NCI-H510A (cell line): ENCODE data around the gene MYDGF.

Experiments used
- DNase-seq: peaks from one replicate; lab custom pipeline; 2025; lab: John Stamatoyannopoulos, UW

Gene MYDGF

GRCh38 chr19:4675346-4675745 is 5.2 kb upstream of the MYDGF start:
- DNase-seq: no peak

- no peak for DNase-seq
These were observed 3.6 kb upstream of the MYDGF start for GRCh38 chr19:4673726-4674125.

GRCh38 chr19:4673216-4673615 is 3.1 kb upstream of the MYDGF start:
- no peak for DNase-seq

- DNase-seq: no peak
These were observed 1.2 kb upstream of the MYDGF start for GRCh38 chr19:4671185-4671851.

- no peak for DNase-seq
These were observed 5.5 kb downstream of the MYDGF start for GRCh38 chr19:4664642-4665041.

- no peak for DNase-seq
These were observed 7.3 kb downstream of the MYDGF start for GRCh38 chr19:4662812-4663211.

GRCh38 chr19:4662020-4662695 is 8.0 kb downstream of the MYDGF start:
- DNase-seq: no peak

GRCh38 chr19:4660993-4661392 is 9.1 kb downstream of the MYDGF start:
- no peak for DNase-seq

- no peak for DNase-seq
These were observed 9.9 kb downstream of the MYDGF start for GRCh38 chr19:4660181-4660791.

GRCh38 chr19:4657835-4658234 is 12.3 kb downstream of the MYDGF start:
- DNase-seq: no peak

GRCh38 chr19:4657262-4657661 is 12.9 kb downstream of the MYDGF start:
- DNase-seq: no peak

- DNase-seq: no peak
These were observed 14.0 kb downstream of the MYDGF start for GRCh38 chr19:4656102-4656501.

GRCh38 chr19:4654437-4655361 is 15.4 kb downstream of the MYDGF start:
- DNase-seq: no peak

- DNase-seq: no peak
These were observed 16.2 kb downstream of the MYDGF start for GRCh38 chr19:4653793-4654436.

- DNase-seq: no peak
These were observed 18.1 kb downstream of the MYDGF start for GRCh38 chr19:4652075-4652474.

GRCh38 chr19:4650159-4650558 is 20.0 kb downstream of the MYDGF start:
- DNase-seq: no peak

- DNase-seq: no peak
These were observed 20.6 kb downstream of the MYDGF start for GRCh38 chr19:4649392-4650047.

- no peak for DNase-seq
These were observed 22.2 kb downstream of the MYDGF start for GRCh38 chr19:4647676-4648644.

GRCh38 chr19:4645718-4646117 is 24.4 kb downstream of the MYDGF start:
- DNase-seq: no peak

- DNase-seq: no peak
These were observed 27.5 kb downstream of the MYDGF start for GRCh38 chr19:4642625-4643024.
